GM19240 (cell line): ENCODE data around the gene PCDHGA6.
A peak's percentile ranks its signal among the peaks of the same experiment; 100 is the strongest.
"Not testable (repeated sequence)": the region's sequence is repeated elsewhere in the genome, so short reads cannot be mapped to it uniquely, and the experiment has no call there.

ENCODE experiments used
- DNase-seq: peaks from one replicate; pipeline ENCODE4 v3.0.0; 2011; ENCODE audit warnings: low spot score; ENCODE audit not compliant: insufficient read length

Gene PCDHGA6

GRCh38 chr5:141359790-141360426, 13.8 kb upstream of the PCDHGA6 start, which contains the start of gene PCDHGB2:
Gene PCDHGB2, plus strand, starts transcription at chr5:141359994. Its CDS starts 142 bp downstream, at chr5:141360136.
- DNase-seq: peak; percentile 22

- no peak for DNase-seq
These were observed 13.0 kb upstream of the PCDHGA6 start for GRCh38 chr5:141360685-141361084.

- DNase-seq: no peak
These were observed 11.0 kb upstream of the PCDHGA6 start for GRCh38 chr5:141362719-141363118.

GRCh38 chr5:141363952-141364660, 9.6 kb upstream of the PCDHGA6 start, which contains the start of gene PCDHGA5:
Gene PCDHGA5, plus strand, starts transcription at chr5:141364162. Its CDS starts 169 bp downstream, at chr5:141364331.
- DNase-seq: no peak

- DNase-seq: no peak
These were observed 7.4 kb upstream of the PCDHGA6 start for GRCh38 chr5:141366016-141366896.

- DNase-seq: no peak
These were observed 3.5 kb upstream of the PCDHGA6 start, which contains the start of gene PCDHGB3 for GRCh38 chr5:141369994-141370848. Gene PCDHGB3, plus strand, starts transcription at chr5:141370242. Its CDS starts 153 bp downstream, at chr5:141370395.

- DNase-seq: no peak
These were observed 1.9 kb upstream of the PCDHGA6 start for GRCh38 chr5:141371572-141372475.

- DNase-seq: no peak
These were observed 936 bp downstream of the PCDHGA6 start for GRCh38 chr5:141374627-141375026.

GRCh38 chr5:141375444-141376155, 1.9 kb downstream of the PCDHGA6 start:
- not testable (repeated sequence) for DNase-seq

GRCh38 chr5:141382469-141383294, 9.0 kb downstream of the PCDHGA6 start, which contains the start of gene PCDHGA7:
Gene PCDHGA7, plus strand, starts transcription at chr5:141382742. Its CDS starts 158 bp downstream, at chr5:141382900.
- no peak for DNase-seq

GRCh38 chr5:141383345-141383744, 9.7 kb downstream of the PCDHGA6 start:
- DNase-seq: no peak

GRCh38 chr5:141384471-141385267, 11.0 kb downstream of the PCDHGA6 start:
- no peak for DNase-seq

GRCh38 chr5:141387557-141388311, 14.0 kb downstream of the PCDHGA6 start, which contains the start of gene PCDHGB4:
Gene PCDHGB4, plus strand, starts transcription at chr5:141387698. Its CDS starts 187 bp downstream, at chr5:141387885.
- DNase-seq: not testable (repeated sequence)

GRCh38 chr5:141388661-141389060, 15.0 kb downstream of the PCDHGA6 start:
- DNase-seq: no peak

GRCh38 chr5:141389153-141390042, 15.7 kb downstream of the PCDHGA6 start:
- DNase-seq: no peak
